IPS DF 4.7 (cell line): ENCODE data around the gene TMEM163.

Experiments used
- DNase-seq: peaks from one replicate; pipeline ENCODE4 v3.0.0-alpha.2; 2013; ENCODE audit warnings: low spot score; ENCODE audit errors: extremely low read depth

TMEM163 gene

DNA sequence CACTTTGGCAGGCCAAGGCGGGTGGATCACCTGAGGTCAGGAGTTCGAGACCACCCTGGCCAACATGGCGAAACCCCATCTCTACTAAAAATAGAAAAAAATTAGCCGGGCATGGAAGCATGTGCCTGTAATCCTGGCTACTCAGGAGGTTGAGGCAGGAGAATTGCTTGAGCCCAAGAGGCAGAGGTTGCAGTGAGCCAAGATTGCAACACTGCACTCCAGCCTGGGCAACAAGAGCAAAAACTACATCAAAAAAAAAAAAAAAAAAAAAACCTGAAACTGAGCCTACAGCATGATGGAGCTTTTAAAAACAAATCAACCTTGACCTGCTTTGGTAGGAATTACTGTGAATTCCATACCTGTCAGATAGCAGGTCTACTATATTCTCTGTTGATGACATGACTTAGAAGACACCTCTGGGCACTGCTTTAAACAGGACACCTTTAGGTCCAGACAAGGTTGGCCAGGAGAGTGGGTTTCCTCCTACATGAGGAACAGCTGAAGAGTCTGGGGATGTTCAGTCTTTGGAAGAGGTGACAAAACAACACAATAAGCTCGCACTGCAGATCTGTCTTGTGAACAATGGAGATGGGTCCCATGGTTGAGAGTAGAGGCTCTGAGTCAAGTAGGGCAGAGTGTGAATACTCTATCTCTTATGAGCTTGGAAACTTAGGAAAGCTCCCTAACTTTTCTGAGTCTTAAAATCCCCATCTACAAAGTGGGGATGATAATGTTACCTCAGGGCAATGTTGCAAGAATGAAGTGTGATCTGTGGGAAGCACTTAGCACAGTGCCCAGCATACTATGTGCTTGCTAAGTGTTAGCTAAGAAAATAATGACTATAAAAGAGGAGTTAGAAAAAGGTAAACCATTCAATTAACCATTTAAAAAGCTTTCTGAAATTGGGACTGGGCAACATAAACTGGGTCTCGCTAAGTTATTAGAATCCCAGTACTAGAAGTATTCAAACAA is 25.2 kb downstream of the TMEM163 start:
- no peak for DNase-seq

DNA sequence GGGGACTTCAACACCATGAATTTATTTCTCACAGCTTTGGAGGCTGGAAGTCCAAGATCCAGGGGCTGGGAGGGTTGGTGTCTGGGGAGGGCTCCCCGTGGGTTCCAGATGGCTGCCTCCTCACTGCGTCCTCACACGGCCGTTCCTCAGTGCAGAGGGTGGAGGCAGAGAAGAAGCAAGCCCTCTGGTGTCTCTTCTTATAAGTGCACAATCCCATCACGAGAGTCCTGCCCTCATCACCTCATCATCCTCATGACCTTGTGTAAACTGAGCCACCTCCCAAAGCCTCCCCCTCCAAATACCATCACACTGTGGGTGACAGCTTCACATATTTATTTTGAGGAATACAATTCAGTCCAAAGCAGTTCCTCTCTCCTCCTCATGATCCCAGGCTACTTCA is 26.3 kb downstream of the TMEM163 start:
- DNase-seq: no peak

DNA sequence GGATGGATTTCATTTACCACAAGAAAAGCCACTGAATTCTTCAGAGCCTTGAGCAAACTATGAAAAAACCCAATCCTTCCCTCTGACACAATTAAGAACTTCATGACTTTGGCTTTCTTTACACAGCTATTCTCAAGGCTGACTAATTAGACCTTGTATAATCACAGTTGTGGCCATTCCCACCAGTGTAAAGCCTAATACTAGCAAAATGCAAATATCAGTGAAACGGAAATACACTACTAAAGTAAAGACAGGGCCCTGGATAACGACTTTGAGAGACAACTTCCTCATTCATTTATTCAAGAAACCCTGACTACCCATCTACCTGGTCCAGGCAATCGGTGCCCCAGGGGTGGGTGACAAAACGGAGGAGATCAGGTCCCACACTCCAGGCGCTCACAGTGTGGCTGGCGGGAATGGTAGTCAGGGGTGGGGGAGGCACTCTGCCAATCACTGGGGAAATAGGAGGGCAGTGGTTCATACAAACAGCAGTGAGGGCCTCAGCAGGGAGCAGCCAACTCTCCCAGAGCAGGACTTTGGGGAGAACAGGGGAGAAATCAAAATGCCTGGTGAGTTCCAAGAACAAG is 28.1 kb downstream of the TMEM163 start:
- no peak for DNase-seq

DNA sequence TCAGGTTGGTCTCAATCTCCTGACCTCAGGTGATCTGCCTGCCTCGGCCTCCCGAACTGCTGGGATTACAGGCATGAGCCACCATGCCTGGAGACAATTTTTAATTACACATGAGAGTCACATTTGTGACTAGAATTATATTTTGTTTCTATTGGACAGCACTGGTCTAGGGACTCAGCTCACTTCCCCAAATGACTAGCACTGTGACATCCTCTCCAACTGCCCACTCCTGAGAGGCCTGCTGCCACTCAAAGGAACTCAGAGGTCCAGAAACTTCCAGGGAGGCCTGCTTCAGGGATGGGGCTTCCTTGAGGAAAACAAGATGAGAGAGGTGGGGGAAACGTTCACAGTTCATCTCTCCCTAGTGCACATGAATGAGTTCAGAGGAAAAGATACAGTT is 29.5 kb downstream of the TMEM163 start:
- DNase-seq: no peak

DNA sequence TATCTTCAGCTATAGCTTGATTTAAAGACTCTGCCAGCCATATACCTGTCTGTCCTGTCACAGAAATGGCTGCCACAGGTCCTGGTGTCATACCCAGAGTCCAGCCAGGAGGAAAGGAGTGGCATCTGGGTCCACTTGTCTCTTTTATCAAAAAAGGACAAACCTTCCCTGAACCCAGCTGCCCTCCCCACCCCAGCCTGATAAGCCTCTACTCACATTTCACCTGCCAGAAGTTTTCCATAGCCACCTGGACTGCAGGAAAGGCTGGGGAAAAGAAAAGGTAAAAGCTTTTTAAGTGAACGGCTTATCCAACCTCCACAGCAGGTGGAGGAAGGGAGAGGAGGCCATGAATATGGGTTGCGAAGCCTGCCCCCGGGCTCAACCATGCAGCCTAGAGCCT is 32.8 kb downstream of the TMEM163 start:
- DNase-seq: no peak

DNA sequence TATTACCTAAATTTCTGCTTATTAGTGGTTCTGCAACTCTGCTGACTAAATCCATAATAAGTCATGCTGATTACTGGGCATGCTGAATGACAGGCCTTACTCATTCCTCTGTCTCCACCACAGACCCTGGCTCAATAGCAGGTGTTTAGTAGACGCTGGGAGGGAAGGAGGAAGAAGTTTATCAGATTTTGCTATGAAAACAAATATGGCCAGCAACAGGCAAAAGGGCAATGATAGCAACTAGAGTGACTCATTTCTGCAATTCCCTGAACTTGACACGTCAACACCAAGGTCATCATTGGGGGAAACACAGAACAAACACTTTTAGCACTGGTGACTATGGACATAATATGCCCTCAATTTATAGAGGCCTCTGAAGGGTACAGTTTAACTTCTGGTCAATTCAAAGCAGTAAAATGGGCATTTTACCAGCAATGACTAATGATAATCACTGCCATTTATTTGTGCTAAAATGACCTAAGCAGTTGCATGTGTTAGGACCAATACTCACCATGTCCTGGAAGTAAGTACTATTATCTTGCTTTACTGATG is 35.2 kb downstream of the TMEM163 start:
- no peak for DNase-seq

DNA sequence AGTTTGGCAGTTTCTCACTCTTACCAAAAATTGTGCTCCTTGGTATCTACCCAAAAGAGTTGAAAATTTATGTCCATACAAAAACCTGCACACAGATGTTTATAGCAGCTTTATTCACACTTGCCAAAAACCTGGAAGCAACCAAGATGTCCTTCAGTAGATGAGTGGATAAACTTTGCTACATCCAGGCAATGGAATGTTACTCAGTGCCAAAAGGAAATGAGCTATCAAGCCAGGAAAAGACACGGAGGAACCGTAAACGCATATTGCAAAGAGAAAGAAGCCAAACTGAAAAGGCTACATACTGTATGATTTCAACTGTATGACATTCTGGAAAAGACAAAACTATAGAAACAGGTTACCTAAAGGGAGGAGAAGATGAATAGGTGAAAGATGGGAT is 36.1 kb downstream of the TMEM163 start:
- no peak for DNase-seq

DNA sequence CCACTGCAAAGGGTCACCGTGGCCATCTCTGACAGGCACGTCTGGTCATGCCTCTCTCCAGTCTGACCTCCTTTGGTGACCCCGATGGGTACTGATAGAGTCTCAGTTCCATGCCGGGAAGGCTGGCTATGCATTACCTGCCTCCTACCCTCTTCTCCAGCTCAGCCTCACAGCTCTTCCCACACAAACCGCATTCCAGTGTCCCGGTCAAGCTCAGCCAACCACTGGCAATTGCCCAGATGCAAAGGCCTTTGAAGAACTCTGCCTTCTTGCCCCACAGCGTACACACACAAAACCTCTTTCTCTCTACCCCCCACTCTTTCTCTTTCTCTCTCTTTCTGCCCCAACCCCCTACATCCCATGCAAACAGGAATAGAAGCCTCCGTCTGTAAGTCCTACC is 37.6 kb downstream of the TMEM163 start:
- no peak for DNase-seq

DNA sequence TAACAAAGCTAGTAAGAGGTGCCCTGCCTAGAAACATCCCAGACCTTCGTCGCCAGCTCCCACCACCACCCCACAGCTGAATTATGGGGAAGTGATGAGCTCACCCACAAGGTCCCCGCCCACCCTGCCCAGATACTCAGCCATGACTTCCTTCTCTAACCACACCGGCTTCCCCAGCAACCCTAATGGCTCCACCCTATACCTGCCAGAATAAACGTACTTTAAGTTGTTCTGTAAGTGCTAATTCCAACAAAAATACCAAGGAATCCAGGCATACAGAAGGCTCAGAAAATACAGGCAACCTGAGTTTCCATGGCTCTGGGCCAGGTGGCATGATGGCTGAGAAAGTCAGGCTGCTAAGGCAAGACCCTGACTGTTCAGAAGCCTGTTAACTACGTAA is 39.1 kb downstream of the TMEM163 start:
- no peak for DNase-seq

DNA sequence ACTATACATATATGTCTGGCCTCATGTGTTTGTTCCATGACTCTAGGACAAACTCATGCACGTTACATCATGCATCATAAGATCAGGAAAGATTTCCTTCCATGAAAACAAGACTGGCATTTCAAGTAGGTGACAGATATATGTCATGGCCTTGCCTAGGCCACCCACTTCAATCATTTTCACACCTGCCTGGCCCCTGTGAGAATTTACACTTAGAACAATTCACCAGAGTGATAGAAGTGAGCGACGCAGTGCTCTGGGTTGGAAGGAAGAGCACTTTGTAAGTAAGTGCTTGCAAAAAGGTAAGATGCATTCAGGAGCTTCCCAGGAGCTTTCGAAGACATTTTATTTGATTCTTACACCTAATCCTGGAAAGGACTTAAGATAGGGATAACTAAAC is 39.5 kb downstream of the TMEM163 start:
- no peak for DNase-seq

DNA sequence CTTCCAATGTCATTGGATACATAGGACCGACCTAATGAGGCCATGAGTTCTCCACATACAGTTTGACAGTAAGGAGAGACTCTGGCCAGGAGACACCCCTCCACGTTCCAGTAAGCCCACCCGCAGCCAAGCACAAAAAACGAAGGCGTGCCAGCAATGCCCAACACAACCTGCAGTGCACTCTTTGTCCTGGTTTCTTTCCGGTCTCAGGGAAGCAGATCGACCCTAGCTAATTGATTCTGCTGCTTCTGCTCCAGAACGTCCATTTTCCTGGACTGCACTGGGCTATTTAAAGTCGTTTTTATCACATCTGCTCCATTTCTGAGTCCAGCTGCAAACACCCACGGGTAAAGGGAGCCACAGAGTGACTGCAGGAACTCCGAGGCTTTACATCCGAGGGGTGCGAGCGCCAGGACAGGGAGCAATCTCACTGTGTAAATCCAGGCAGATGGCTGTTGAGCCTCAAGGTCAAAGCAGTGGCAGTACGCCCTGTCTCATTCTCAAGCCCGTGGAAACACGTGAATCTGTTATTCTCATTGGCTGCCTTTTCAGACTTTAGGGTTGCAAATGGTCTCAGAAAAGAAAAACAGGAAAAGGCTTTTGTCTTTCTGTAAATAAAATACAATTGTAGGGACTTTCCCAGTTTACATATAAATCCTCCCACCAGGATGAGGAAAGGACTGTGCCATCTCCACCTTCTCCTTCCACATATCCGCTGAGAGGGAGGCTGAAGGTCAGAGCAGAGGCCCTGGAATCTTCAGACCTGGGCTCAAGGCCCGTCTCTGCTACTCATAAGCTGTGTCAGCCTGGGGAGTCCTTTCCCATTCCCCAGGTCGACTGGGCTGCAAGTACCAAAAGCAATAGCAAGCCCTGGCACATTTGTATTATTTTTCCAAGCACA is 40.7 kb downstream of the TMEM163 start:
- no peak for DNase-seq

DNA sequence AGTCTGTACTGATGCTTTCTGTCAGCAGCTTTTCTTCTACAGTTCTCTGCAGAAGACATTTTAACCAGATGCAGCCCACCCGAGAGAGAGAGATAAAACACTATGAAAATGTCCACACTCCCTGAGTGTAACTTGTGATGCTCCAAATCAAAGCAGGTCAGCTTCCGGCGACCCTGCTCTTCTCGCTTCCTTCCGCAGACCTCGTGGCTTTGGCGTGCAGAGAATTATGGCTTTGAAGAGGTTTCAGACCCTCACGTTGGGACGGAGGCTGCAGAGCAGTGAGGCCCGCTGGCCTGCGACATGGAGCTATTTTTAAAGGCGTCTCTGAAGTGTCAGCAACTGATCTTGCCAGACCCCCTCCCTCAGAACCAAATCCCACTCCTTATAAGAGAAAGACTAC is 41.8 kb downstream of the TMEM163 start:
- no peak for DNase-seq

DNA sequence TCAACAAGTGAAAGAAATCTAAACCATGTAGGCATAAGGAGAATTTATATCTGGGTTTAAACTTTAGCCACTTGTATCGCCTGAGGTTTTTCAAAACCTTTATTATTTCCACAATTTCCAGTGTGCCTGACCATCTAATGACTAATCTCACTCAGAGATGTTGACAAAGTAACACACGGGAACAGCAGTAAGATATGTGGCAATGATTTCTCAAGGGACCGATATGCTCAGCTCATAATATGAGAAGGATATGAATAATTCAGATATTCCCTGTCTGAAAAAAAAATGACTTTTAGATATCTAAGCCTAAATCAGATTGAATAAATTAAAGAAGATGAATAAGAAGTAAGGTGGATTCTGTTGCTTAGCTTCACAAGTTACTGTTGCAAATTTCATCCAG is 43.5 kb downstream of the TMEM163 start:
- no peak for DNase-seq

DNA sequence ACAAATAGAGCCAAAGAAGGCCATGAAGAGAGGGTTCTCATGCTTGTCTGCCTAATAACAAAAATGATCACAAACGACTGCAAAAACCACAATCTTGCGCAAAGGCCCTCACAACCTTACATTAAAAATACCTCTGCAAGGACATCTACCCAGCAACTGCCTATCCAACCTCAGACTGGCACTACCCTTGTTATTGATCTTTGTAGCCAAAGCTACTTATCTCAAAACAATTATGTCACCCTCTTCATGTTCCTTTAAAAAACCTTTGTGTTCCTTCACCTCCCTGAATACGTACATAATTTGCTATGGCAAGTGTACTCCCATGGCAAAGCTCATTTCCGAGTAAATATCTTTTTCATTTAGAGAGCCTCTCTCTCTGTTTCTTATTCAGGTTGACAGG is 44.1 kb downstream of the TMEM163 start:
- DNase-seq: no peak

DNA sequence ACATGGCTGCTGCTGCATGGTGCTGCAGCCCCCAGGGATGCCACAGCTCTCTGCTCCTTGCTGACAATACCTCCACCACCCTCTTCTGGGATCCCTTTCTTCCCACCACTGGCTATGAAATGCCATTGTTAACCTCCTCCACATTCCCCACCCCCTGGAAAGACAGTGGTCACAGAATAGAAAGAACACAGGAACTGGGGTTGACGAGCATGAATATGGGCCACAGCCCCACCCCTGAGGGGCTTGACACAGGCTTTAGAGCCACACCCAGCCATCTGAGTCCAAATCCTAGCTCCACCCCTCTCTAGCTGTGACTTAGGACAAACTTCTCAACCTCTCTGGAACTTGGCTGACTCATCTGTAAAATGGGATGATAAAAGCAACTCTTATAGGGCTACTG is 47.3 kb downstream of the TMEM163 start:
- DNase-seq: peak; percentile 22

DNA sequence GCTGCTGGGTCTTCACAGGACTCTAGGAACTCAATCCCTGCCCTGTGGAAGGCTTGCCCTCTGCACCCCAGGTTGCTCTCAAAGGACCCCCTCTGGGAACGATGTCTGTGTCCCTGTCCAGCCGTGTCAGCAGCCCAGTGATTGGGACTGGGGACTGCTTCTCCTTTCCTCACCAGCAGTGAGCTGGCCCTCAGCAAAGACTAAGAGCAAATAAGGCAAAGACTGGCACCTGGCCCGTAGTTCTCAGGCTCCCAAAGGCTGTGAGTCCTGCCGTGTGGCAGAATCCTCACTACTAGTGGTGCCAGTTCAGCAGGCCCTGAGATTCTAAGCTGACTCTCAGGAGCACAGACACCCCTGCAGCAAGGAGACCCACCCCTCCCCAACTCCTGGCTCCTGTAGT is 47.8 kb downstream of the TMEM163 start:
- DNase-seq: no peak

DNA sequence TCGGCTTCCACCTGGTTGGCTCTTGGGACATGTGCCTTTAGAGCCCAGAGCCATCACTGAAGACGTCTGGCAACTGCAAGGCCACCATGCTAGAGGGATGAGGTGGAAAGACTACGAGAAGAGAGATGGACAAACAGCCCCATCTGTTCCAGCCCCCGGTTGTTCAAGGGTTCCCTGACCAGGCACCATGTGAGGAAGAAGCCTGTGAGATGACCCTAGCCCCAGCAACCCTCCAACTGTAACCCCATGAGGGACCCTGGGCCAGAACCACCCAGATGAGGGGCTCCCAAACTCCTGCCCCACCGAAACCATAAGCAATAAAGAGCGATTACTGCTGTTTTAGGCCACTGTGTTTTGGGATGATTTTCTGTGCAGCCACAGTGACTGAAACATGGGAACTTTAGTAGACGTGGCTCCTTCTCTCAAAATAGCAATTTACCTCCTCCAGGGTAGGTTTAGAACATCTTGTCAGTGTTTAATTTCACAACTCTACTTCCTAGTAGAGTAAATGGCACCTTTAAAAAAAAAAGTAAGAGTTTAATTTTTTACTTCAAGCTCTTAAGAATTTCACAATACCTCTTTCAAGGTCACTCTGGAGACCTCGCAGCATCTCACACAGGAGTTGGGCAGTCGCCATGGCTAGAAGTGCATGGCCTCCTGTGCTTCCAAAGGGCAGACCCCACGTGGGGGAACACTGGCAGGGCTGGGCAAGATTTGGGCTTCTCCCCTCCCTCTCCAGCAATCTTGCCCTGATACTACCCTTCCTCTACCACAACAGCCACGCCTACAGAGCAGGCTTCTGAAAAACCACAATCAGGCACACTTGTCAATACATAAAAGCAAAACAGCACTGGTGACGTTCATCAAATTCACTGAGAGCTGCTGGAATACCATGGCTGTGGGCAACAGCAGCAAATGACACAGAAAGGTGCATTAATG is 48.8 kb downstream of the TMEM163 start:
- DNase-seq: no peak

DNA sequence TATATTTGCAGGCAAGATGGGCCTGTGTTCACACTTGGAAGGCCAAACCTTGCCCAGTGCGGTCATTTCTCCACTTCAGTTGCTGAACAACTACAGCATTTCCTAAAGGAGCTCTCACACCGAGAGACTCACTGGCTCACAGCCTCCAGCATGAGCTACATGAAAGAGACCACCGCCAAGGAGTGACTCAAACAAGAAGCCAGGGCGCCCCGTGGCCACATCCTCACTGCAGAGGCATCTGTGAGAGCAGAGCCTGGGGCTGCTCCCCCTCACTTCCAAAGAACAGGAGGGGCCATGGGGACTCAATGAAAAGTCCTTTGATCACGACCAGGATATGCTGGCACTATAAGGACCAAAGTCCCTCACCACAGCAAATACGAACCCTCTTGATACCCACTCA is 50.0 kb downstream of the TMEM163 start:
- no peak for DNase-seq

DNA sequence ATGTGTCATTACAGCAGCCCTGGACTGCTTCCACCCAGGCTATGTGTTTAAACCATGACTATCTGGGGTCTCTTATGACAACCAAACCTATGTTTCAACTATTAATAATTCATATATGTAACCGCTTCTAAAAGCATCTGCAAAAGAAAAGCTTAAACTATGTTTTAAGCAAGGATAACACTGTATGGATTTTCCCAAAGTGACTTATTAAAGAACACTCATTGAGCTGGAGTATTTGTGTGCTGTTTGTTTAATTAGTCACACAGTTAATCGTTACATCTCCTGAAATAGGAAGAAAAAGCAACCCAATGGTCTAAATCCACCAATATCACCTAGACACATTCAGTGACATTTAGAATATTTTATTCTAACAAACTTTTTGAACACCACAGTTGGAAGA is 51.3 kb downstream of the TMEM163 start:
- DNase-seq: no peak

DNA sequence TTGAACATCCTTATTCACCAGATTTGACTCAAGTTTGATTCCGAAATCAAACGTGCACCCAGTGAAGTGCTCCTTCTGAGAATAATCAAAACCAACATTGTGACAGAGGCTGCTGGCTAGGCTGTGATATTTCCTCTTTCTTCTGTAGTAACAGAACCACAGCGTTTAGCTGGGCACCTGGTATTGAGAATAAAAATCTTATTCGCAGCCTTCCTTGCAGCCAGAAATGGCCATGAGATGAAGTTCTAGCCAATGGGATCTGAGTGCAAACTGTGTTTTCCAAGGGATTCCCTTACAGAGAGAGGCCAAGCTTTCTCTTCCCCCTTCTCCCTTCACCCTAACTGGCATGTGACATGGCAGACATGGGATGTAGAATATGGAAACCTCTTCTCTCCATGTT is 51.7 kb downstream of the TMEM163 start:
- no peak for DNase-seq
